H1 (cell line): Measurements from ENCODE around the gene ANKMY2. TPM values are rescaled to one million over a fixed set of nuclear protein-coding genes. Genes with fewer than 3 reads are reported as not detected.

Experiments used
- CHD1 ChIP-seq: IDR thresholded peaks from 2 replicates; pipeline ENCODE4 v1.6.1; 2012; ENCODE audit warnings: low read depth, low read length, improper control_type of control experiment
- CHD2 ChIP-seq: IDR thresholded peaks from 2 replicates; pipeline ENCODE4 v1.6.1; 2012; ENCODE audit warnings: low read length, improper control_type of control experiment
- CTBP2 ChIP-seq: IDR thresholded peaks from 2 replicates; pipeline ENCODE4 v1.7.0; 2011; ENCODE audit warnings: borderline replicate concordance, mild to moderate bottlenecking, moderate library complexity, mixed read lengths, low read length; ENCODE audit not compliant: insufficient read depth, insufficient read length
- EGR1 ChIP-seq: IDR thresholded peaks from 2 replicates; pipeline ENCODE4 v1.6.1; 2011; ENCODE audit warnings: low read depth, low read length, borderline replicate concordance
- JUN ChIP-seq: IDR thresholded peaks from 2 replicates; pipeline ENCODE4 v1.6.1; 2011; ENCODE audit warnings: low read depth, mild to moderate bottlenecking, improper control_type of control experiment, low read length
- KDM5A ChIP-seq: fragments of 200-600 bp; IDR thresholded peaks from 2 replicates; pipeline ENCODE4 v1.7.1; 2012; ENCODE audit warnings: mild to moderate bottlenecking, low read length, inconsistent platforms, mixed read lengths
- MAFK ChIP-seq: IDR thresholded peaks from 2 replicates; pipeline ENCODE4 v1.6.1; 2012; ENCODE audit warnings: low read depth, mild to moderate bottlenecking, improper control_type of control experiment, low read length
- POLR2AphosphoS5 ChIP-seq: IDR thresholded peaks from 2 replicates; pipeline ENCODE4 v1.6.1; 2011; ENCODE audit warnings: low read depth, low read length
- polyA plus RNA-seq, 7 experiments: library from polyadenylated mRNA; depleted of rRNA in 3 of 7; stranded (reverse) in 5 of 7; unstranded in 2 of 7; fragments of >200 nt in 5 of 7; fragments of 200-250 nt in 2 of 7; gene quantifications; 1 replicate in 5 of 7; 2 replicates in 1 of 7; 4 replicates in 1 of 7; pipeline versions ENCODE4 v1.2.1 to v1.2.3, GENCODE V29; 2011 to 2013; ENCODE audit warnings: missing spikeins in 2 of 7, mixed read lengths in 2 of 7
- total RNA-seq: library from RNA; stranded (reverse); fragmentation: NEBNext Ultra II Directional; extraction: Animal tissue kit (Norgen Biotek cat#: 25700); gene quantifications from 2 replicates; pipeline ENCODE4 v1.2.1, GENCODE V29; 2021
- TF ChIP-seq, protein P1 (sequence below): fragments of 300-600 bp; sonication (generic); IDR thresholded peaks from 2 replicates; pipeline ENCODE4 v1.7.1; 2012; ENCODE audit warnings: low read length, moderate library complexity, mild to moderate bottlenecking, inconsistent platforms; ENCODE audit not compliant: insufficient replicate concordance

The ANKMY2 gene
- total and polyA plus RNA-seq, 2 of the 8 experiments (the other 6 are each of a cell fraction or from before 2014, with no cell fraction given): 5.2 to 9.3 TPM

DNA sequence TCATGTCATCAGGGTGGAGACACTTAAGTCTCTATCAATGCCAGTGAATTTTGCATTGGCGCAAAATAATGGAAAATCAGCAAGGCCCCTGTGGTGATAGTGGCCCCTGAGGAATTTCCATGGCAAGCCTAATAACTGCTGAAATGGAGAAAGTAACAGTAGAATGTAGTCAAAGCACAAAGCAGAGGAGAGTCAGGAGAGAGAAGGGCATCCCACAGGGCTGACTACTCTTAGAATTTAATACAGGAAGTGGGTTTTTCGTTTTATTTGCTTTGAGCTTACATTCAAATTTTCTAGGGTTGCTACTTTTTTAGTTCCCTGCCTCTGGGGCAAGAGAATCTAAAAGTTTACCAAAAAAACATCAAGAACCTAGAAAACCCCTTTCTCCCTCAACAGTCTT, 39.4 kb upstream of the ANKMY2 start (continued):
- TF ChIP-seq, protein P1, sequence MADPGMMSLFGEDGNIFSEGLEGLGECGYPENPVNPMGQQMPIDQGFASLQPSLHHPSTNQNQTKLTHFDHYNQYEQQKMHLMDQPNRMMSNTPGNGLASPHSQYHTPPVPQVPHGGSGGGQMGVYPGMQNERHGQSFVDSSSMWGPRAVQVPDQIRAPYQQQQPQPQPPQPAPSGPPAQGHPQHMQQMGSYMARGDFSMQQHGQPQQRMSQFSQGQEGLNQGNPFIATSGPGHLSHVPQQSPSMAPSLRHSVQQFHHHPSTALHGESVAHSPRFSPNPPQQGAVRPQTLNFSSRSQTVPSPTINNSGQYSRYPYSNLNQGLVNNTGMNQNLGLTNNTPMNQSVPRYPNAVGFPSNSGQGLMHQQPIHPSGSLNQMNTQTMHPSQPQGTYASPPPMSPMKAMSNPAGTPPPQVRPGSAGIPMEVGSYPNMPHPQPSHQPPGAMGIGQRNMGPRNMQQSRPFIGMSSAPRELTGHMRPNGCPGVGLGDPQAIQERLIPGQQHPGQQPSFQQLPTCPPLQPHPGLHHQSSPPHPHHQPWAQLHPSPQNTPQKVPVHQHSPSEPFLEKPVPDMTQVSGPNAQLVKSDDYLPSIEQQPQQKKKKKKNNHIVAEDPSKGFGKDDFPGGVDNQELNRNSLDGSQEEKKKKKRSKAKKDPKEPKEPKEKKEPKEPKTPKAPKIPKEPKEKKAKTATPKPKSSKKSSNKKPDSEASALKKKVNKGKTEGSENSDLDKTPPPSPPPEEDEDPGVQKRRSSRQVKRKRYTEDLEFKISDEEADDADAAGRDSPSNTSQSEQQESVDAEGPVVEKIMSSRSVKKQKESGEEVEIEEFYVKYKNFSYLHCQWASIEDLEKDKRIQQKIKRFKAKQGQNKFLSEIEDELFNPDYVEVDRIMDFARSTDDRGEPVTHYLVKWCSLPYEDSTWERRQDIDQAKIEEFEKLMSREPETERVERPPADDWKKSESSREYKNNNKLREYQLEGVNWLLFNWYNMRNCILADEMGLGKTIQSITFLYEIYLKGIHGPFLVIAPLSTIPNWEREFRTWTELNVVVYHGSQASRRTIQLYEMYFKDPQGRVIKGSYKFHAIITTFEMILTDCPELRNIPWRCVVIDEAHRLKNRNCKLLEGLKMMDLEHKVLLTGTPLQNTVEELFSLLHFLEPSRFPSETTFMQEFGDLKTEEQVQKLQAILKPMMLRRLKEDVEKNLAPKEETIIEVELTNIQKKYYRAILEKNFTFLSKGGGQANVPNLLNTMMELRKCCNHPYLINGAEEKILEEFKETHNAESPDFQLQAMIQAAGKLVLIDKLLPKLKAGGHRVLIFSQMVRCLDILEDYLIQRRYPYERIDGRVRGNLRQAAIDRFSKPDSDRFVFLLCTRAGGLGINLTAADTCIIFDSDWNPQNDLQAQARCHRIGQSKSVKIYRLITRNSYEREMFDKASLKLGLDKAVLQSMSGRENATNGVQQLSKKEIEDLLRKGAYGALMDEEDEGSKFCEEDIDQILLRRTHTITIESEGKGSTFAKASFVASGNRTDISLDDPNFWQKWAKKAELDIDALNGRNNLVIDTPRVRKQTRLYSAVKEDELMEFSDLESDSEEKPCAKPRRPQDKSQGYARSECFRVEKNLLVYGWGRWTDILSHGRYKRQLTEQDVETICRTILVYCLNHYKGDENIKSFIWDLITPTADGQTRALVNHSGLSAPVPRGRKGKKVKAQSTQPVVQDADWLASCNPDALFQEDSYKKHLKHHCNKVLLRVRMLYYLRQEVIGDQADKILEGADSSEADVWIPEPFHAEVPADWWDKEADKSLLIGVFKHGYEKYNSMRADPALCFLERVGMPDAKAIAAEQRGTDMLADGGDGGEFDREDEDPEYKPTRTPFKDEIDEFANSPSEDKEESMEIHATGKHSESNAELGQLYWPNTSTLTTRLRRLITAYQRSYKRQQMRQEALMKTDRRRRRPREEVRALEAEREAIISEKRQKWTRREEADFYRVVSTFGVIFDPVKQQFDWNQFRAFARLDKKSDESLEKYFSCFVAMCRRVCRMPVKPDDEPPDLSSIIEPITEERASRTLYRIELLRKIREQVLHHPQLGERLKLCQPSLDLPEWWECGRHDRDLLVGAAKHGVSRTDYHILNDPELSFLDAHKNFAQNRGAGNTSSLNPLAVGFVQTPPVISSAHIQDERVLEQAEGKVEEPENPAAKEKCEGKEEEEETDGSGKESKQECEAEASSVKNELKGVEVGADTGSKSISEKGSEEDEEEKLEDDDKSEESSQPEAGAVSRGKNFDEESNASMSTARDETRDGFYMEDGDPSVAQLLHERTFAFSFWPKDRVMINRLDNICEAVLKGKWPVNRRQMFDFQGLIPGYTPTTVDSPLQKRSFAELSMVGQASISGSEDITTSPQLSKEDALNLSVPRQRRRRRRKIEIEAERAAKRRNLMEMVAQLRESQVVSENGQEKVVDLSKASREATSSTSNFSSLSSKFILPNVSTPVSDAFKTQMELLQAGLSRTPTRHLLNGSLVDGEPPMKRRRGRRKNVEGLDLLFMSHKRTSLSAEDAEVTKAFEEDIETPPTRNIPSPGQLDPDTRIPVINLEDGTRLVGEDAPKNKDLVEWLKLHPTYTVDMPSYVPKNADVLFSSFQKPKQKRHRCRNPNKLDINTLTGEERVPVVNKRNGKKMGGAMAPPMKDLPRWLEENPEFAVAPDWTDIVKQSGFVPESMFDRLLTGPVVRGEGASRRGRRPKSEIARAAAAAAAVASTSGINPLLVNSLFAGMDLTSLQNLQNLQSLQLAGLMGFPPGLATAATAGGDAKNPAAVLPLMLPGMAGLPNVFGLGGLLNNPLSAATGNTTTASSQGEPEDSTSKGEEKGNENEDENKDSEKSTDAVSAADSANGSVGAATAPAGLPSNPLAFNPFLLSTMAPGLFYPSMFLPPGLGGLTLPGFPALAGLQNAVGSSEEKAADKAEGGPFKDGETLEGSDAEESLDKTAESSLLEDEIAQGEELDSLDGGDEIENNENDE: no peak
- TF ChIP-seq EGR1 (no peak), POLR2AphosphoS5 (no peak), CHD1 (no peak), CTBP2 (no peak), KDM5A (no peak), JUN (no peak), MAFK (no peak), CHD2 (no peak)
